Measurements from ENCODE around the gene STRN3. TPM values are rescaled to one million over a fixed set of nuclear protein-coding genes. Genes with fewer than 3 reads are reported as not detected.

STRN3 gene, protein sequence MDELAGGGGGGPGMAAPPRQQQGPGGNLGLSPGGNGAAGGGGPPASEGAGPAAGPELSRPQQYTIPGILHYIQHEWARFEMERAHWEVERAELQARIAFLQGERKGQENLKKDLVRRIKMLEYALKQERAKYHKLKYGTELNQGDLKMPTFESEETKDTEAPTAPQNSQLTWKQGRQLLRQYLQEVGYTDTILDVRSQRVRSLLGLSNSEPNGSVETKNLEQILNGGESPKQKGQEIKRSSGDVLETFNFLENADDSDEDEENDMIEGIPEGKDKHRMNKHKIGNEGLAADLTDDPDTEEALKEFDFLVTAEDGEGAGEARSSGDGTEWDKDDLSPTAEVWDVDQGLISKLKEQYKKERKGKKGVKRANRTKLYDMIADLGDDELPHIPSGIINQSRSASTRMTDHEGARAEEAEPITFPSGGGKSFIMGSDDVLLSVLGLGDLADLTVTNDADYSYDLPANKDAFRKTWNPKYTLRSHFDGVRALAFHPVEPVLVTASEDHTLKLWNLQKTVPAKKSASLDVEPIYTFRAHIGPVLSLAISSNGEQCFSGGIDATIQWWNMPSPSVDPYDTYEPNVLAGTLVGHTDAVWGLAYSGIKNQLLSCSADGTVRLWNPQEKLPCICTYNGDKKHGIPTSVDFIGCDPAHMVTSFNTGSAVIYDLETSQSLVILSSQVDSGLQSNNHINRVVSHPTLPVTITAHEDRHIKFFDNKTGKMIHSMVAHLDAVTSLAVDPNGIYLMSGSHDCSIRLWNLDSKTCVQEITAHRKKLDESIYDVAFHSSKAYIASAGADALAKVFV
- total RNA-seq = 10 to 100 TPM; 46.0 to 61.9 (median 46.3) TPM
- long read RNA-seq, donor 1, transcript STRN3-201 (16 exons, 3,970 nt) = major isoform, 24 of 44 reads
- long read RNA-seq, donor 1, partial matches to known transcripts = 2 of 44 reads
- long read RNA-seq, donor 1, other reads (novel, unspliced or antisense) = 17 of 44 reads
- long read RNA-seq, donor 2, partial matches to known transcripts = 0 of 5 reads
- long read RNA-seq, donor 2, other reads (novel, unspliced or antisense) = 5 of 5 reads

DNA sequence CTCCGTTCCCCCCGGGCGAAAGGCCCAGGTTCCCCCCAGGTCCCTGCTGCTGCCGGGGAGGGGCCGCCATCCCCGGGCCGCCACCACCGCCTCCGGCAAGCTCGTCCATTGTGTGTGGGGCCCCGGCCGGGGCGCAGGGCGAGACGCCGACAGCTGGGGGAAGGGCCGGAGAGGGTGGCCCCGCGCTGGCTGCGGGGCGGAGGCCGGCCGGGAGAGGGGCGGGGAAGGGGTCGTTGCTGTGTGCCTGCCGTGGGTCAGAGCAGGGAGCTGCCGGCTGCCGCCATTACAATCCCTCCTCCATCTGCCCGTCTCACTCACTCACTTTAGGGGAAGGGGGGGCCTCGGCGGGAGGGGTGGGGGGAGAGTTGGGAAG lies at the start of gene STRN3:
STRN3 (minus strand) TSS at position 303 of the 373 bp plus-strand sequence; CDS start at position 109, 194 bp downstream.
- Histone ChIP-seq H3K4me3 (peak within 1 kb of the TSS; percentile 96), H3K36me3 (ENCODE audit: low read depth) (no peaks in the 10 kb centered on the region), H3K9me3 (no peaks in the 10 kb centered on the region), H3K4me1 (ENCODE audit: low read depth) (peaks cover 14% of the 10 kb centered on the region)
- no peak for DNase-seq
- ATAC-seq = peak; percentile 62
- intact Hi-C loops (cut with DNase I, micrococcal nuclease) = no loop called here
- TF ChIP-seq, protein P1, sequence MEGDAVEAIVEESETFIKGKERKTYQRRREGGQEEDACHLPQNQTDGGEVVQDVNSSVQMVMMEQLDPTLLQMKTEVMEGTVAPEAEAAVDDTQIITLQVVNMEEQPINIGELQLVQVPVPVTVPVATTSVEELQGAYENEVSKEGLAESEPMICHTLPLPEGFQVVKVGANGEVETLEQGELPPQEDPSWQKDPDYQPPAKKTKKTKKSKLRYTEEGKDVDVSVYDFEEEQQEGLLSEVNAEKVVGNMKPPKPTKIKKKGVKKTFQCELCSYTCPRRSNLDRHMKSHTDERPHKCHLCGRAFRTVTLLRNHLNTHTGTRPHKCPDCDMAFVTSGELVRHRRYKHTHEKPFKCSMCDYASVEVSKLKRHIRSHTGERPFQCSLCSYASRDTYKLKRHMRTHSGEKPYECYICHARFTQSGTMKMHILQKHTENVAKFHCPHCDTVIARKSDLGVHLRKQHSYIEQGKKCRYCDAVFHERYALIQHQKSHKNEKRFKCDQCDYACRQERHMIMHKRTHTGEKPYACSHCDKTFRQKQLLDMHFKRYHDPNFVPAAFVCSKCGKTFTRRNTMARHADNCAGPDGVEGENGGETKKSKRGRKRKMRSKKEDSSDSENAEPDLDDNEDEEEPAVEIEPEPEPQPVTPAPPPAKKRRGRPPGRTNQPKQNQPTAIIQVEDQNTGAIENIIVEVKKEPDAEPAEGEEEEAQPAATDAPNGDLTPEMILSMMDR (IDR thresholded peaks at IDR 0.05) = no peak

DNA sequence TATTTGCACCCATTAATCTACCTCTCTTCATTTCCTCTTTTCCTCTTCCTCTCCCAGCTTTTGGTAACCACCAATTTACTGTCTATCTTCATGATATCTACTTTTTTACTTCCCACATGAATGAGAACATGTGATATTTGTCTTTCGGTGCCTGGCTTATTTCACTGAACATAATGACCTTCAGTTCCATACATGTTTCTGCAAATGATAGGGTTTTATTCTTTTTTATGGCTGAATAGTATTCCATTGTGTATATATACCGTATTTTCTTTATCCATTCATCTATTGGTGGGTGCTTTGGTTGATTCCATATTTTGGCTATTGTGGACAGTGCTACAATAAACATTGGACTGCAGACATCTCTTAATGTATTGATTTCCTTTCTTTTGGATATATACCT lies 49.0 kb upstream of the STRN3 start:
- Histone ChIP-seq H3K36me3 (ENCODE audit: low read depth) (no peaks in the 10 kb centered on the region), H3K4me3 (no peak overlapping the region), H3K4me1 (ENCODE audit: low read depth) (peaks cover 2% of the 10 kb centered on the region), H3K9me3 (no peaks in the 10 kb centered on the region)
- no peak for DNase-seq
- TF ChIP-seq, protein P1 (IDR thresholded peaks at IDR 0.05) = no peak
- no peak for ATAC-seq
- intact Hi-C loops (cut with DNase I, micrococcal nuclease) = no loop called here

DNA sequence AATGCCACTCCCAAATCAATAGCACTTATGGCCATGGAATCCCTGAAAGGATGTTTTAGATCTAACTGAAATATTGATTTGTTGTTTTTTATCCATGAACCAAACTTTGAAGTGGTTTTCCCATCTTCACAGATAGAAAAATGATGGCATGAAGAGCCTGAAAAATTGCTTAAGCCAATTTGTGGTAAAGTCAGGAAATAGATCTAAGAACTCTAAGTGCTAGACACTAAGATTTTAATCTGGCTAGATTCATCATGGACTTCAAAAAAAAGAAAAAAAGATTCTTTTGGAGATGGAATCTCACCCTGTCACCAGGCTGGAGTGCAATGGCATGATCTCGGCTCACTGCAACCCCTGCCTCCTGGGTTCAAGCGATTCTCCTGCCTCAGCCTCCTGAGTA lies 45.0 kb upstream of the STRN3 start:
- intact Hi-C loops (cut with DNase I, micrococcal nuclease) = no loop called here
- no peak for DNase-seq
- H3K9me3 ChIP-seq = no peaks in the 10 kb centered on the region
- H3K4me1 ChIP-seq (ENCODE audit: low read depth) = no peaks in the 10 kb centered on the region
- TF ChIP-seq, protein P1 (IDR thresholded peaks at IDR 0.05) = no peak
- H3K4me3 ChIP-seq = no peak overlapping the region
- H3K36me3 ChIP-seq (ENCODE audit: low read depth) = no peaks in the 10 kb centered on the region
- ATAC-seq = no peak

DNA sequence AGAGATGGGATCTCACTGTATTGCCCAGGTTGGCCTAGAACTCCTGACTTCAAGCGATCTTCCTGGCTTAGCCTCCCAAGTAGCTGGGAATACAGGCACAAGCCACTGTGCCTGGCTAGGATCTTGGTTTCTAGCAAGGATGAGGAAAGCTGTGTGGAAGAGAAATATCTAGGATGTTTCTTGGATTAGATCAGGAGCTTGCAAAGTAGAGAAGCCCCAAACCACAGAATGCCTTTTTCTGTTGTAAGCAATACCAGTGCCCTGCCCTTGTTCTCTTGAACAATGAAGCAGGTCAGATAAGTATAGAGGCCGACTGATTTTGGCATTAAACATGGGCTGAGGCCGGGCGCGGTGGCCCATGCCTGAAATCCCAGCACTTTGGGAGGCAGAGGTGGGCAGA lies 44.3 kb upstream of the STRN3 start:
- no peak for DNase-seq
- Histone ChIP-seq H3K4me1 (ENCODE audit: low read depth) (no peaks in the 10 kb centered on the region), H3K4me3 (no peak overlapping the region), H3K36me3 (ENCODE audit: low read depth) (no peaks in the 10 kb centered on the region), H3K9me3 (no peaks in the 10 kb centered on the region)
- no peak for ATAC-seq
- intact Hi-C loops (cut with DNase I, micrococcal nuclease) = no loop called here
- TF ChIP-seq, protein P1 (IDR thresholded peaks at IDR 0.05) = no peak

DNA sequence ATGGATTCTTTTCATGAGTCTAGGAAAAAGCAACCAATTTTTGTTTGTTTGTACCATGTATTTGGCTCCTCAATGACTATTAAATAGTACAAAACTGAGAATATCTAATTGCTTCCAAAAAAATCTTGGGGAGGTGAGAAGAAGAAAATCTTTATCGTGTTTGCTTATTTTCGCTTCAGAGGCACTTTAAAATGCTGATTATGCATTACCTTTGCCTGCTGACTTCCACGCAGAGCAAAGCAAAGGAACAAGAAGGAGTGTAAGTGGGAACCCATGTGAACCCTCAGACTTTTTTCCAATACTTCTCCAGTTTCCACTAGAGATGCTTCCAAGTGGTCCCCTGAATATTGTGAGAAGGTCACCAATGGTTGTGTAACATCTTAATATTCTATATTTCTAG lies 43.2 kb upstream of the STRN3 start:
- TF ChIP-seq, protein P1 (IDR thresholded peaks at IDR 0.05) = no peak
- Histone ChIP-seq H3K36me3 (ENCODE audit: low read depth) (no peaks in the 10 kb centered on the region), H3K4me1 (ENCODE audit: low read depth) (no peaks in the 10 kb centered on the region), H3K9me3 (no peaks in the 10 kb centered on the region), H3K4me3 (no peak overlapping the region)
- DNase-seq (no peak), ATAC-seq (no peak)
- intact Hi-C loops (cut with DNase I, micrococcal nuclease) = no loop called here

Data from mucosa of descending colon (tissue), 3 donors.